Measurements from ENCODE around the gene PCDH9.

Gene PCDH9

DNA sequence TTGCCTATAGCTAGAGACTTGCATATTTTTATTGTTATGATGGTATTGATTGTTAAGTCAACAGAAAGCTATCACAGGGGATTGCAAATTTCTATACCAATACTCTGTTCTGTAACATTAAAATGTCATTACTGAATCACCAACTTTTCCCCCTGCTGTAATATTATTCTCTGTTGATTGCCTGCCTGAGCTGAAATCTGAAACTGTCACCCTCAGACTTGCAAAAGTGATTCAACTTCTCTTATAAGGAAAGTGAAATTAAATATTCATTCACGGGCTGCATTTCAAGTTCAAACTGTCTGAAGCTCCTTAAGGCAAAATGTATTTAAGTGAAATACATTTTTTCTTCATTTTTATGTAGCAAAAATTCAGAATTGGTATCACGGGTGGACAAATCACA, 723.2 kb downstream of the PCDH9 start:
- no peaks in the 10 kb centered on the region for H3K4me1 ChIP-seq (ENCODE audit: control insufficient read depth in 1 of 2, insufficient read depth in 2 of 2, low read length in 2 of 2)
- no peak overlapping the region for H3K9ac ChIP-seq (ENCODE audit: low read depth in 1 of 2, low read length in 2 of 2)
- H3K27me3 ChIP-seq (ENCODE audit: control insufficient read depth in 1 of 2, insufficient read depth in 2 of 2, low read length in 2 of 2): no peaks in the 10 kb centered on the region
- H3K9me3 ChIP-seq (ENCODE audit: control insufficient read depth in 1 of 2, low read length in 2 of 2): peaks cover 0 to 4% of the 10 kb centered on the region in 2 donors
- H3K27ac ChIP-seq (ENCODE audit: low read depth, low read length): no peak overlapping the region
- H3K4me3 ChIP-seq (ENCODE audit: low read depth in 1 of 2, low read length in 2 of 2): no peak overlapping the region
- H3K36me3 ChIP-seq (ENCODE audit: control insufficient read depth in 1 of 2, insufficient read depth in 2 of 2, low read length in 2 of 2): no peaks in the 10 kb centered on the region

DNA sequence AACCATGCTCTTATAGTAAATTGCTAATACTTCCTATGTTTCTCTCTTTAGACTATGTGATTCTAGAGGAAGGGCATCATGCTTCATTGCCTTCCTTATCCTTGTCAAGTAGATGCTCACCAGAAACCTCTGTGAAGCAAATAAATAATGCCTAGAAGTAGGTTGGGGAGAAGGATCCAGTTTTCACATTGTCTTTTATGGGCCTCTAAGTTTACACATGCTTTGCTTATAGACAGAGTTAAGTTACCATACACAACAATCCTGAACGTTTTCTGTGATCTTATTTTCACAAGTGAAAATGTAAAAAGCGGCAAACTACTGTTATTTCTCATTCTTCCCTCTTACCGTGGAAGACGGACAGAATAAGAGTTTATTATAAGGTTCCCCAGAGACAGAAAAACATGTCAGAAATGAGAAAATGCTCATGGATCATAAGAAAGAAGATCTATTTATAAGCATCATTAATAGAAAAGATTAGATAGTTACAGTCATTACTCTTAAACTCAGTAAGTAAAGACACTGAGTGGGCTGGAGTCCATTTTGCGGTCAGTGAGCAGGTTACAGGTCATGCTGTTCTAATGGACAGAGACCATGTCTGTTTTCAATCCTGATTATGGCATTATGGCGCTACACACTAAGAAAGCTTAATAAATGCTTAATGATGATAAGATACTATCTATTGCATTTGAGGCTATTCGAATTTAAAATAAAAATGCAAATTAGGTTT, 723.9 kb downstream of the PCDH9 start:
- H3K36me3 ChIP-seq (ENCODE audit: control insufficient read depth in 1 of 2, insufficient read depth in 2 of 2, low read length in 2 of 2): no peaks in the 10 kb centered on the region
- no peak overlapping the region for H3K27ac ChIP-seq (ENCODE audit: low read depth, low read length)
- H3K27me3 ChIP-seq (ENCODE audit: control insufficient read depth in 1 of 2, insufficient read depth in 2 of 2, low read length in 2 of 2): no peaks in the 10 kb centered on the region
- no peaks in the 10 kb centered on the region for H3K4me1 ChIP-seq (ENCODE audit: control insufficient read depth in 1 of 2, insufficient read depth in 2 of 2, low read length in 2 of 2)
- no peak overlapping the region for H3K4me3 ChIP-seq (ENCODE audit: low read depth in 1 of 2, low read length in 2 of 2)
- peaks cover 0 to 4% of the 10 kb centered on the region in 2 donors for H3K9me3 ChIP-seq (ENCODE audit: control insufficient read depth in 1 of 2, low read length in 2 of 2)
- no peak overlapping the region for H3K9ac ChIP-seq (ENCODE audit: low read depth in 1 of 2, low read length in 2 of 2)

DNA sequence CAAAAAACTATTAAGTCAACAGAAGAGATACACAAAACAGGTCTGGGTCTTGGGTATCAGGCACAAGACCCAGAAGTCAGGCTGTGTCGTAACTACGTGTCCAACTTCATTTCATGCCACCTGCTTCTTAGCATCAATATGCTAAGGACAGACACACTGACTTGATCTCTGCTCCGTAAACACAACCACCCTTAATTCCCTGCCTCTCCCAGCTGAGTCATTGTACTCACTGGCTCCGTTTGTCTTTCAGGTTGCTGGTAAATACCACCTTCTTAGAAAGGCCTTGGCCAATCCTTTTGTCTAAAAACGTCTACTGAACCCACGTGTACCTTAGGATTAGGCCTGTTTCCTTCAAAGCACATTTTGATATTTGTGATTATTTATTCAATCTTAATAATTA, 726.2 kb downstream of the PCDH9 start:
- H3K4me3 ChIP-seq (ENCODE audit: low read depth in 1 of 2, low read length in 2 of 2): no peak overlapping the region

DNA sequence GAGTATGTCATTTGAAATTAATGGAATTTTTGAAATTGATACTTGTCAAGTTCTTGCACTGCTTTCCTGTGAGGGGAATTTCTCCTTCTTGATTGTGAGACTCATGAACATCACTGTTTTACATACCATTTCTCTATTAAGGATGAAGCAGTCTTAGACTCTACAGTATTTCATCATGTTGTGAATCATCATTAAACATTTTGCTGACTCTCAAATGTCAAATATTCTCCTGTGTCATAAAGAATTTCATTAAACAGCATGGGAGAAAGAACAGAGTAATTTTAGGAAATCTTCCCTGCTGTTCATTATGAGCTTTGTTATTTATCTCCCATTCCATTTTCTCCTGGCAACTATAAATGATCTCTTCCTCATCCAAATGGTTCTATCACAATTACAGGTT, 729.0 kb downstream of the PCDH9 start:
- Histone ChIP-seq H3K4me3 (ENCODE audit: low read depth in 1 of 2, low read length in 2 of 2) (no peak overlapping the region), H3K9ac (ENCODE audit: low read depth in 1 of 2, low read length in 2 of 2) (no peak overlapping the region), H3K9me3 (ENCODE audit: control insufficient read depth in 1 of 2, low read length in 2 of 2) (peaks cover 0 to 4% of the 10 kb centered on the region in 2 donors), H3K27ac (ENCODE audit: low read depth, low read length) (no peak overlapping the region), H3K4me1 (ENCODE audit: control insufficient read depth in 1 of 2, insufficient read depth in 2 of 2, low read length in 2 of 2) (no peaks in the 10 kb centered on the region), H3K27me3 (ENCODE audit: control insufficient read depth in 1 of 2, insufficient read depth in 2 of 2, low read length in 2 of 2) (no peaks in the 10 kb centered on the region), H3K36me3 (ENCODE audit: control insufficient read depth in 1 of 2, insufficient read depth in 2 of 2, low read length in 2 of 2) (no peaks in the 10 kb centered on the region)

More for the DNA sequence above, 726.2 kb downstream of the PCDH9 start:
- H3K4me1 ChIP-seq (ENCODE audit: control insufficient read depth in 1 of 2, insufficient read depth in 2 of 2, low read length in 2 of 2): no peaks in the 10 kb centered on the region
- peaks cover 0 to 4% of the 10 kb centered on the region in 2 donors for H3K9me3 ChIP-seq (ENCODE audit: control insufficient read depth in 1 of 2, low read length in 2 of 2)
- no peaks in the 10 kb centered on the region for H3K27me3 ChIP-seq (ENCODE audit: control insufficient read depth in 1 of 2, insufficient read depth in 2 of 2, low read length in 2 of 2)
- H3K9ac ChIP-seq (ENCODE audit: low read depth in 1 of 2, low read length in 2 of 2): no peak overlapping the region
- no peaks in the 10 kb centered on the region for H3K36me3 ChIP-seq (ENCODE audit: control insufficient read depth in 1 of 2, insufficient read depth in 2 of 2, low read length in 2 of 2)
- H3K27ac ChIP-seq (ENCODE audit: low read depth, low read length): no peak overlapping the region

DNA sequence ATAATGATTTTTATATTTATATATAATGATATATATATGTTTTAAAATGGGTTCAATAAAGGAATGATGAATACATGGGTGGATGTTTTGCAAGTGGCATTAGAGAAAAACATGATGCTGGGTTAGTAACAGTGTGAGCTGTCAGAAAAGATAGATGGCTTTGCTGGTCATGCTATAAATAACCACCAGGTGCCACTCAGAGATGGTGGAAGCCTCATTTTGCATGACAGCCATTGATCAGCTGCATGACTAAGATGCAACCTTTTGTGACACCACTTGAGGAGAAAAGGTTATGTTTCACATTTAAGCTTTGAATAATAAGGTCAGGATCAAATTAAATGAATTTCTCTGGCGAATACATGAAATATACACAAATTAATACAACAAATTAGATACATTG, 737.7 kb downstream of the PCDH9 start:
- H3K4me1 ChIP-seq (ENCODE audit: control insufficient read depth in 1 of 2, insufficient read depth in 2 of 2, low read length in 2 of 2): no peaks in the 10 kb centered on the region
- no peak overlapping the region for H3K27ac ChIP-seq (ENCODE audit: low read depth, low read length)

DNA sequence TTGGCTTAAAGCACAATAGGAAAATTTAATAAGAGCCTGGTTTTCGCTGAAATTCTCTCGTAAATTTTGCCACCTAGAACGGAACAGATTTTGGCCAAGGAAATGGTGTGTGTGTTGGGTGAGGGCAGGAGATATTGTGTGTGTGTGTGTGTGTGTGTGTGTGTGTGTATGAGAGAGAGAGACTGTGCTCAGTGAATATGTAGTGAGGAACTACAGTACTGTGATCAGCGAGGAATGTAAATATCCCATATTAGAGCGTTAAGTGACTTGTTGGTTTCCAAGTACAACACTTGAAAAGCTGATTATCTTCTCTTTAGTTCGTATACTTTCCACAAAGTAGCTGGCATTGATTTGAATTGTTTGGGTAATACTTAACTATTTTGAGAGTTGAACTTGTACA, 738.9 kb downstream of the PCDH9 start:
- H3K9ac ChIP-seq (ENCODE audit: low read depth in 1 of 2, low read length in 2 of 2): no peak overlapping the region
- no peaks in the 10 kb centered on the region for H3K36me3 ChIP-seq (ENCODE audit: control insufficient read depth in 1 of 2, insufficient read depth in 2 of 2, low read length in 2 of 2)
- H3K27me3 ChIP-seq (ENCODE audit: control insufficient read depth in 1 of 2, insufficient read depth in 2 of 2, low read length in 2 of 2): no peaks in the 10 kb centered on the region
- no peaks in the 10 kb centered on the region for H3K9me3 ChIP-seq (ENCODE audit: control insufficient read depth in 1 of 2, low read length in 2 of 2)
- no peak overlapping the region for H3K27ac ChIP-seq (ENCODE audit: low read depth, low read length)
- no peaks in the 10 kb centered on the region for H3K4me1 ChIP-seq (ENCODE audit: control insufficient read depth in 1 of 2, insufficient read depth in 2 of 2, low read length in 2 of 2)
- no peak overlapping the region for H3K4me3 ChIP-seq (ENCODE audit: low read depth in 1 of 2, low read length in 2 of 2)

More for the DNA sequence above, 737.7 kb downstream of the PCDH9 start:
- no peaks in the 10 kb centered on the region for H3K9me3 ChIP-seq (ENCODE audit: control insufficient read depth in 1 of 2, low read length in 2 of 2)
- no peaks in the 10 kb centered on the region for H3K27me3 ChIP-seq (ENCODE audit: control insufficient read depth in 1 of 2, insufficient read depth in 2 of 2, low read length in 2 of 2)
- H3K9ac ChIP-seq (ENCODE audit: low read depth in 1 of 2, low read length in 2 of 2): no peak overlapping the region
- no peak overlapping the region for H3K4me3 ChIP-seq (ENCODE audit: low read depth in 1 of 2, low read length in 2 of 2)
- no peaks in the 10 kb centered on the region for H3K36me3 ChIP-seq (ENCODE audit: control insufficient read depth in 1 of 2, insufficient read depth in 2 of 2, low read length in 2 of 2)

DNA sequence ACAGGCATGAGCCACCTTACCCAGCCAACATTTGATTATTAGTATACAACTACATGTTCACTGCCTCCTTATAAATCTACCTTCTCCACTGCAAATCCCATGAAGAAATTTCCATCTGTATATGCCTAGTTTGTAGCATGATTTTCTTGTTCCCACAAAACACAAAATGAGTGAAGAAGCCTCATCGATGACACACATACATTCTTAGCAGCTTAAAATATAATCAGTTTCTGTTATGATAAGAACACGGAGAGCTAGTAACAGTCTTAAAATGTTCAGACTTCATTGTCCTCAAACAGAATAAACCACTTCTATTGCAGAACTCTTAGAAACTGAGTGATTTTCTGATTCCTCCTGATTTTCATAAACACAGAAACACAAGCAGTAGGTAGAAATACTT, 740.5 kb downstream of the PCDH9 start:
- Histone ChIP-seq H3K27ac (ENCODE audit: low read depth, low read length) (no peak overlapping the region), H3K4me3 (ENCODE audit: low read depth in 1 of 2, low read length in 2 of 2) (no peak overlapping the region), H3K27me3 (ENCODE audit: control insufficient read depth in 1 of 2, insufficient read depth in 2 of 2, low read length in 2 of 2) (no peaks in the 10 kb centered on the region), H3K4me1 (ENCODE audit: control insufficient read depth in 1 of 2, insufficient read depth in 2 of 2, low read length in 2 of 2) (no peaks in the 10 kb centered on the region), H3K9me3 (ENCODE audit: control insufficient read depth in 1 of 2, low read length in 2 of 2) (no peaks in the 10 kb centered on the region), H3K9ac (ENCODE audit: low read depth in 1 of 2, low read length in 2 of 2) (no peak overlapping the region), H3K36me3 (ENCODE audit: control insufficient read depth in 1 of 2, insufficient read depth in 2 of 2, low read length in 2 of 2) (no peaks in the 10 kb centered on the region)

DNA sequence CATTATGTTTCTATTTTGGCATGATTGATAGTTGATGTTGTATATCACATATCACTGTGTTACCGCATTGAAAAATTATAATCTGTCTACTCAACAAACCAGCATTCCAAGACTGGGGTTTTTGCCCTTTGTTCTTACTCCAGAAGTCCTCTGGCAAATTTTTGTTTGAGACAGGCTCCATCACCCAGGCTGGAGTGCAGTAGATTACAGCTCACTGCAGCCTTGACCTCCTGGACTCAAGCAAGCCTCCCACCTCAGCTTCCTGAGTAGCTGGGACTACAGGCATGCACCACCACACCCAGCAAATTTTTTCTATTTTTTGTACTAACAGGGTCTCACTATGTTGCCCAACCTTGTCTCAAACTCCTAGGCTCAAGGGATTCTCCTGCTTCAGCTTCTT, 741.0 kb downstream of the PCDH9 start:
- no peaks in the 10 kb centered on the region for H3K36me3 ChIP-seq (ENCODE audit: control insufficient read depth in 1 of 2, insufficient read depth in 2 of 2, low read length in 2 of 2)
- no peaks in the 10 kb centered on the region for H3K27me3 ChIP-seq (ENCODE audit: control insufficient read depth in 1 of 2, insufficient read depth in 2 of 2, low read length in 2 of 2)
- H3K4me3 ChIP-seq (ENCODE audit: low read depth in 1 of 2, low read length in 2 of 2): no peak overlapping the region
- no peaks in the 10 kb centered on the region for H3K4me1 ChIP-seq (ENCODE audit: control insufficient read depth in 1 of 2, insufficient read depth in 2 of 2, low read length in 2 of 2)
- H3K9ac ChIP-seq (ENCODE audit: low read depth in 1 of 2, low read length in 2 of 2): no peak overlapping the region
- no peaks in the 10 kb centered on the region for H3K9me3 ChIP-seq (ENCODE audit: control insufficient read depth in 1 of 2, low read length in 2 of 2)
- no peak overlapping the region for H3K27ac ChIP-seq (ENCODE audit: low read depth, low read length)

DNA sequence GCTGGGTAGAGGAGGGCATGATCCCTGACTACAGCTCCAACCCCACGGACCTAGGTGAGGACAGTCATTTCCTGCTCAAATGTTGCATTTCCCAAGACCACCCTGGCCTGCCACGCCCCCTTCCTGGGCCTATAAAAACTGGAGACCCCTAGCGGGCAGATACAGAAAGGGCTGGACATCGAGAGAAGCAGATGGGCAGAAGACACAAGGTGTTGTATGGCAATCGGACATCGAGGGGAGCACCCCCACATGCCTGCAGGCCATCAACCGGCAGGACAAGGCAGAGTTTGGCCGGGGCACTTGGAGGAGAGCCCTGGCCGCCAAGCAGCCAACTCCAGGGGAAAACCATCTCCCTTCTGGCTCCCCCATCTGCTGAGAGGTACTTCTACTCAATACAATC, 746.4 kb downstream of the PCDH9 start:
- Histone ChIP-seq H3K4me1 (ENCODE audit: control insufficient read depth in 1 of 2, insufficient read depth in 2 of 2, low read length in 2 of 2) (no peaks in the 10 kb centered on the region), H3K9ac (ENCODE audit: low read depth in 1 of 2, low read length in 2 of 2) (no peak overlapping the region), H3K4me3 (ENCODE audit: low read depth in 1 of 2, low read length in 2 of 2) (no peak overlapping the region)

DNA sequence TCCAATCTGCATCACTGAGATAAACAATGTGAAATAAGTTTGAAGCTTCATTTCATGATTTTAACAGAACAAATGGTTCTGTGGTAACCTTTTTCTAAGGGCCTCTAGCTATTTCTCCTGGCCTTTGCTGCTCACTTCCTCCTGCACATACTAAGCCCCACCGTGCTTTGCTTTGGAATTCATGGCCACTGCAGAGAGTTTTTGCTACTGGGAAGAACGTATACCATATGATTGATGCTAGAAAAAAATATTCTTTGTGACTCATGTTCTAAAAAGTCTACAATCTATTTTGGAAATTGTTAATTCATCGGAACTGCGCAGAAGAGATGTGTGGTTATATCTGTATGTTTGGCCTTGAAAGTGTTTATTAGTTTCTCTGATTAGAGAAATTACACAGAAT, 747.3 kb downstream of the PCDH9 start:
- Histone ChIP-seq H3K4me1 (ENCODE audit: control insufficient read depth in 1 of 2, insufficient read depth in 2 of 2, low read length in 2 of 2) (no peaks in the 10 kb centered on the region), H3K4me3 (ENCODE audit: low read depth in 1 of 2, low read length in 2 of 2) (no peak overlapping the region), H3K9me3 (ENCODE audit: control insufficient read depth in 1 of 2, low read length in 2 of 2) (no peaks in the 10 kb centered on the region), H3K36me3 (ENCODE audit: control insufficient read depth in 1 of 2, insufficient read depth in 2 of 2, low read length in 2 of 2) (no peaks in the 10 kb centered on the region), H3K27ac (ENCODE audit: low read depth, low read length) (no peak overlapping the region), H3K27me3 (ENCODE audit: control insufficient read depth in 1 of 2, insufficient read depth in 2 of 2, low read length in 2 of 2) (no peaks in the 10 kb centered on the region), H3K9ac (ENCODE audit: low read depth in 1 of 2, low read length in 2 of 2) (no peak overlapping the region)

More for the DNA sequence above, 746.4 kb downstream of the PCDH9 start:
- no peaks in the 10 kb centered on the region for H3K9me3 ChIP-seq (ENCODE audit: control insufficient read depth in 1 of 2, low read length in 2 of 2)
- no peaks in the 10 kb centered on the region for H3K36me3 ChIP-seq (ENCODE audit: control insufficient read depth in 1 of 2, insufficient read depth in 2 of 2, low read length in 2 of 2)
- H3K27me3 ChIP-seq (ENCODE audit: control insufficient read depth in 1 of 2, insufficient read depth in 2 of 2, low read length in 2 of 2): no peaks in the 10 kb centered on the region
- no peak overlapping the region for H3K27ac ChIP-seq (ENCODE audit: low read depth, low read length)
